ENCODE measurements around the gene BZW1.
"Not testable (repeated sequence)": the region's sequence is repeated elsewhere in the genome, so short reads cannot be mapped to it uniquely, and the experiment has no call there.

Gene BZW1

DNA sequence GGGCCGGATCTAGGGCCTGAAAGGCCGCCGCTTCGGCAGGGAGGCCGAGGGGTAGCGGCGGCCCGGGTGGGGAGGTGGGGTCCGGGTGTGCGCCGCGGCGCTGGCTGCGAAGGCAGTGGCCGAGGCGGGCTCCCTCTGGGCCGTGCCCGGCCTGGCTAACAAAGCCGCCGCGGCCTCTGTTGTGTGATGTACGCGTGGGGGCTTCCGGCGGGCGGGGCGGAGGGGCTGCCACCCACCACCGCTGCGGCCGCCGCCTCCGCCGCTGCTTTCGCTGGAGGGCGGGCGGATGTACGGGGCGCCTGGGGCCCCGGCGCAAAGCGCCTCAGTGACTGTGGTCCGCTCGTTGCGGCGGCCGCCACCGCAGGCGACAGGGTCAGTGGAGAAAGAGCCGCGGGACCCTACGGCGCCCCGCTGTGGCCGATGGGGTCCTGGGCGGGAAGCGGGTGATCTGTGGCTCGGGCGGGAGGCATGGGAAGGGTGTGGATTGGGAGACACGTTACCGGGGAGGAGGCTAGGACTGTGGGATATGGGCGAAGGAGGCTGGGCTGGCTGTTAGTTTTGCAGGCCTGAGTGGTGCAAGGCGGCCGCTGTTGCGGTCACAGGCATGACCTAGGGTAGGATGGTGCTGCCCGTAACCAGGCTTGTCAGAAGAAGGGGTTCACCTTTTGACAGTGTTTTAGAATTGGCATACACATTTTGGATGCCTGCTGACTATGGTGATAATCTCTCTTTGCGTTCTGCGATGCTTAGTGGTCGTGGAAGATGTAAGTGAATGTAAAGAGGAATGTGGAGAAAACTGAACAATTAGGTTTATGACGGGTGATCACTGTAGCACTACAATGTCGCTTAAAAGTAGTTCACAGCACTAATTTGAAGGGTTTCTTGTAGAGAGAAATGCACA is 662 bp downstream of the BZW1 start:
- TF ChIP-seq, protein P1, sequence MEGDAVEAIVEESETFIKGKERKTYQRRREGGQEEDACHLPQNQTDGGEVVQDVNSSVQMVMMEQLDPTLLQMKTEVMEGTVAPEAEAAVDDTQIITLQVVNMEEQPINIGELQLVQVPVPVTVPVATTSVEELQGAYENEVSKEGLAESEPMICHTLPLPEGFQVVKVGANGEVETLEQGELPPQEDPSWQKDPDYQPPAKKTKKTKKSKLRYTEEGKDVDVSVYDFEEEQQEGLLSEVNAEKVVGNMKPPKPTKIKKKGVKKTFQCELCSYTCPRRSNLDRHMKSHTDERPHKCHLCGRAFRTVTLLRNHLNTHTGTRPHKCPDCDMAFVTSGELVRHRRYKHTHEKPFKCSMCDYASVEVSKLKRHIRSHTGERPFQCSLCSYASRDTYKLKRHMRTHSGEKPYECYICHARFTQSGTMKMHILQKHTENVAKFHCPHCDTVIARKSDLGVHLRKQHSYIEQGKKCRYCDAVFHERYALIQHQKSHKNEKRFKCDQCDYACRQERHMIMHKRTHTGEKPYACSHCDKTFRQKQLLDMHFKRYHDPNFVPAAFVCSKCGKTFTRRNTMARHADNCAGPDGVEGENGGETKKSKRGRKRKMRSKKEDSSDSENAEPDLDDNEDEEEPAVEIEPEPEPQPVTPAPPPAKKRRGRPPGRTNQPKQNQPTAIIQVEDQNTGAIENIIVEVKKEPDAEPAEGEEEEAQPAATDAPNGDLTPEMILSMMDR (IDR thresholded peaks at IDR 0.05; ENCODE audit: insufficient read depth, low read length) = peak; percentile 32
- TF ChIP-seq, protein P2, sequence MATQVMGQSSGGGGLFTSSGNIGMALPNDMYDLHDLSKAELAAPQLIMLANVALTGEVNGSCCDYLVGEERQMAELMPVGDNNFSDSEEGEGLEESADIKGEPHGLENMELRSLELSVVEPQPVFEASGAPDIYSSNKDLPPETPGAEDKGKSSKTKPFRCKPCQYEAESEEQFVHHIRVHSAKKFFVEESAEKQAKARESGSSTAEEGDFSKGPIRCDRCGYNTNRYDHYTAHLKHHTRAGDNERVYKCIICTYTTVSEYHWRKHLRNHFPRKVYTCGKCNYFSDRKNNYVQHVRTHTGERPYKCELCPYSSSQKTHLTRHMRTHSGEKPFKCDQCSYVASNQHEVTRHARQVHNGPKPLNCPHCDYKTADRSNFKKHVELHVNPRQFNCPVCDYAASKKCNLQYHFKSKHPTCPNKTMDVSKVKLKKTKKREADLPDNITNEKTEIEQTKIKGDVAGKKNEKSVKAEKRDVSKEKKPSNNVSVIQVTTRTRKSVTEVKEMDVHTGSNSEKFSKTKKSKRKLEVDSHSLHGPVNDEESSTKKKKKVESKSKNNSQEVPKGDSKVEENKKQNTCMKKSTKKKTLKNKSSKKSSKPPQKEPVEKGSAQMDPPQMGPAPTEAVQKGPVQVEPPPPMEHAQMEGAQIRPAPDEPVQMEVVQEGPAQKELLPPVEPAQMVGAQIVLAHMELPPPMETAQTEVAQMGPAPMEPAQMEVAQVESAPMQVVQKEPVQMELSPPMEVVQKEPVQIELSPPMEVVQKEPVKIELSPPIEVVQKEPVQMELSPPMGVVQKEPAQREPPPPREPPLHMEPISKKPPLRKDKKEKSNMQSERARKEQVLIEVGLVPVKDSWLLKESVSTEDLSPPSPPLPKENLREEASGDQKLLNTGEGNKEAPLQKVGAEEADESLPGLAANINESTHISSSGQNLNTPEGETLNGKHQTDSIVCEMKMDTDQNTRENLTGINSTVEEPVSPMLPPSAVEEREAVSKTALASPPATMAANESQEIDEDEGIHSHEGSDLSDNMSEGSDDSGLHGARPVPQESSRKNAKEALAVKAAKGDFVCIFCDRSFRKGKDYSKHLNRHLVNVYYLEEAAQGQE (IDR thresholded peaks at IDR 0.05; ENCODE audit: insufficient replicate concordance, low read depth) = no peak
- TF ChIP-seq POLR2AphosphoS5 (IDR thresholded peaks at IDR 0.05; ENCODE audit: low read depth) (0 out of 2 replicates have a peak, but pooled peaks have one; percentile 24), GABPA (IDR thresholded peaks at IDR 0.05; ENCODE audit: low read depth) (no peak), SPI1 (IDR thresholded peaks at IDR 0.05; ENCODE audit: borderline replicate concordance, low read depth) (no peak)
- DNase-seq (ENCODE audit: low read depth in 1 of 2, low spot score in 1 of 2) = peak in 1 of 2 experiments; percentile 74
- no peaks in the 10 kb centered on the region for H3K27me3 ChIP-seq (ENCODE audit: insufficient read depth, poor library complexity, severe bottlenecking)
- peak overlapping the region; percentile 87 for H3K4me3 ChIP-seq (replicated peaks; ENCODE audit: insufficient read depth, low read length)
- H3K27ac ChIP-seq (replicated peaks) = peak overlapping the region; percentile 100

DNA sequence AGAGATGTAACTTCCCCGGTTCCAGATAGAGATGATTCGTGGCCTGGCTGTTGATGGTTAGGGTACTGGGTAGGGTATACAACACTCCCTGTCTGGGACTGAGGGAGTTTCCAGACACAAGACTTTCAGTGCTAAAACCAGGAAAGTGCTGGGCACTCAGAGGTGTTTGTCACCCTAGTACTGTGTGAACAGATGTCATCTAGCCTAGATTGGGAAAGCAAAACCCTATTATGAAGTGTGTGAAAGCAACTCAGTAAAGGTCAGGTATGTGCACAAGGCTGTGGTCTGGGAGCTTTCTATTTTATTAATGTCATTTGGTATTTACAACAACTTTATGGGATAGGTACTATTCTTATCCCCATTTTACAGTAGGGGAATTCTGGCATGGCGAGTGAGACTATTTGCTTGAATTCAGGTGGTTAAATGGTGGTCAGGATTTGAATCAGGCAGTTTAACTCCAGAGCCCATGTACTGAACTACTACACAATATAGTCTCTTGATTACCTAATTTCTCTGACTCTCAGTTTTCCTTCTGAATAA is 2.6 kb downstream of the BZW1 start:
- no peak for DNase-seq (ENCODE audit: low read depth in 1 of 2, low spot score in 1 of 2)
- TF ChIP-seq SPI1 (IDR thresholded peaks at IDR 0.05; ENCODE audit: borderline replicate concordance, low read depth) = no peak
- no peaks in the 10 kb centered on the region for H3K27me3 ChIP-seq (ENCODE audit: insufficient read depth, poor library complexity, severe bottlenecking)
- H3K4me3 ChIP-seq (replicated peaks; ENCODE audit: insufficient read depth, low read length) = no peak overlapping the region
- no peak overlapping the region for H3K27ac ChIP-seq (replicated peaks)

DNA sequence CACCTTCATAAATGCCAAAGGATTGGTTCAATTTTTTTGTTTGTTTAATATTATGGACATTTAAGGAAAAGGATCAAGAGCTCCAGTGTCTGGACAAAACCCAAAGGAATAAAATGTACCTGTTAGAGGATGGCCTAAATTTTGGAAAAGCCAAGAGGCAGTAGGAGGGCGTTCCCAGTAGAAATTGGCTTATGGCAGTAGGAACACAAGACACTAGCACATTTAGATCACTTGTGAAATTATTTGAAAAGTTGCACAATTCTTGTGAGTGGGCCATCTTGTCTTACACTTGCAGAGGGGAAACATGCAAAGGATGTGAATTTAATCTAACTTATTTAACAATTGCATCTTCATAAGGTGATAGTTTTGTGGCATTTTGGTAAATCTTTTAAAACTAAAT is 3.2 kb downstream of the BZW1 start:
- Histone ChIP-seq H3K27me3 (ENCODE audit: insufficient read depth, poor library complexity, severe bottlenecking) (no peaks in the 10 kb centered on the region), H3K4me3 (replicated peaks; ENCODE audit: insufficient read depth, low read length) (no peak overlapping the region), H3K27ac (replicated peaks) (no peak overlapping the region)
- peak in 1 of 2 experiments; percentile 52 for DNase-seq (ENCODE audit: low read depth in 1 of 2, low spot score in 1 of 2)
- TF ChIP-seq, protein P2 (IDR thresholded peaks at IDR 0.05; ENCODE audit: insufficient replicate concordance, low read depth) = no peak
- TF ChIP-seq SPI1 (IDR thresholded peaks at IDR 0.05; ENCODE audit: borderline replicate concordance, low read depth) = no peak
- TF ChIP-seq GABPA (IDR thresholded peaks at IDR 0.05; ENCODE audit: low read depth) = no peak
- TF ChIP-seq POLR2AphosphoS5 (IDR thresholded peaks at IDR 0.05; ENCODE audit: low read depth) = no peak
- TF ChIP-seq, protein P1 (IDR thresholded peaks at IDR 0.05; ENCODE audit: insufficient read depth, low read length) = no peak

DNA sequence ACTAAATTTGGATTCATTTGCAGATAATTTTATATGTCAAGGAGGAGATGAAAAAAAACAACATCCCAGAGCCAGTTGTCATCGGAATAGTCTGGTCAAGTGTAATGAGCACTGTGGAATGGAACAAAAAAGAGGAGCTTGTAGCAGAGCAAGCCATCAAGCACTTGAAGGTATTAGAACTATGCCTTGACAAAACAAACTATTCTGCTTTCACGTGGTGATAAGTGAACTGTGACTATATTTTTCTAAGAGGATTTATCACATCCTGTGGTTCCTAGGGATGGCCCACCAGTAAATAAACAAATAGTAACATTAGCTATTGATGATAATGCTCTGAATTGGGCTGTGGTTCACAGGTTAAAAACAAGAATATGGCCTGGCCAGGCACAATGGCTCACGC is 7.0 kb downstream of the BZW1 start:
- not testable (repeated sequence) for DNase-seq (ENCODE audit: low read depth in 1 of 2, low spot score in 1 of 2); H3K27me3 ChIP-seq (ENCODE audit: insufficient read depth, poor library complexity, severe bottlenecking); H3K4me3 ChIP-seq (replicated peaks; ENCODE audit: insufficient read depth, low read length); H3K27ac ChIP-seq (replicated peaks)

Data from HL-60 (cell line).